Activated T-helper 9 cell treated with anti-CD3 and anti-CD28 coated beads, Interleukin-2, amount 50 U/mL, for 16 hours (primary cell): ENCODE results near the gene UNKL.

Experiments used
- DNase-seq: peaks from one replicate; pipeline ENCODE4 v3.0.0-alpha.2; 2020; ENCODE audit warnings: low read depth

Gene UNKL

DNA sequence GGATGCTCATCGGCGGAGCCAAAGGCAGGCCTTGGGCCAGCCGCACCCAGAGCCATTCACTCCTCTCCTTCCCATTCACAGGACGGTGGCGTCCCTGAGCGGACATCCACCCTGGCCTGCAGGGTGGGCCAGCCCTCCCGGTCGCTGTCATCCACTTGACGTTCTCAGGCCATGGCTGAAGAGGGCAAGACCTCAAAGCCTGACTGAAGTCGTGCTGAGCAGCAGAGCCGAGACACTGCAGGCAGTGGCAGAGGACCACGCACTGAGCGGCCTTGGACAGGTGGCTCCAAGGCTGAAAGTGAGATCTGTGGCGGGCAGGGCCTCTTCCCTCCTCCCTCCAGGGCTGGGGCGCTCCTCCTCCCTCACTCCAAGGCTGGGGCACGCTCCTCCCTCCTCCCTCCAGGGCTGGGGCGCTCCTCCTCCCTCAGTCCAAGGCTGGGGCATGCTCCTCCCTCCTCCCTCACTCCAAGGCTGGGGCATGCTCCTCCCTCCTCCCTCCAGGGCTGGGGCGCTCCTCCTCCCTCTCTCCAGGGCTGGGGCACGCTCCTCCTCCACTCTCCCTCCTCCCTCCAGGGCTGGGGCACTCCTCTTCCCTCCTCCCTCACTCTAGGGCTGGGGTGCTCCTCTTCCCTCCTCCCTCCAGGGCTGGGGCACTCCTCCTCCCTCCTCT, 38.6 kb downstream of the UNKL start:
- no peak for DNase-seq

DNA sequence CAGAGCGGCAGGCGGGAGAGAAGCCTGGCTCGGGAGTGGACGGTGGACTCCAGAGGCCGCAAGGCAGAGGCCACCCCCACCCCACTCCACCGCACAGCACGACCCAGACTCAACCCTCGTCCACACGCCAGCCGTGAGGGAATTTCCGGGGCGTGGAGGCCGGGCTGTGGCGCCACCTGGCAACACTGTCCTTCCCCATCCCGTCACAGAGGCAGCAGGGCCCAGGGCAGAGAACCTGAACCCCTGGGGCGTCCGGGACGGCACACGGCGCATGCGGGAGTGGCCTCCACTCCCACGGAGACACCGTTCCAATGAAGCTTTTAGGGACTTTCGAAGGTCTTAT, 39.2 kb downstream of the UNKL start:
- no peak for DNase-seq

GRCh38 chr16:1374418-1375297, 39.8 kb downstream of the UNKL start:
- no peak for DNase-seq

DNA sequence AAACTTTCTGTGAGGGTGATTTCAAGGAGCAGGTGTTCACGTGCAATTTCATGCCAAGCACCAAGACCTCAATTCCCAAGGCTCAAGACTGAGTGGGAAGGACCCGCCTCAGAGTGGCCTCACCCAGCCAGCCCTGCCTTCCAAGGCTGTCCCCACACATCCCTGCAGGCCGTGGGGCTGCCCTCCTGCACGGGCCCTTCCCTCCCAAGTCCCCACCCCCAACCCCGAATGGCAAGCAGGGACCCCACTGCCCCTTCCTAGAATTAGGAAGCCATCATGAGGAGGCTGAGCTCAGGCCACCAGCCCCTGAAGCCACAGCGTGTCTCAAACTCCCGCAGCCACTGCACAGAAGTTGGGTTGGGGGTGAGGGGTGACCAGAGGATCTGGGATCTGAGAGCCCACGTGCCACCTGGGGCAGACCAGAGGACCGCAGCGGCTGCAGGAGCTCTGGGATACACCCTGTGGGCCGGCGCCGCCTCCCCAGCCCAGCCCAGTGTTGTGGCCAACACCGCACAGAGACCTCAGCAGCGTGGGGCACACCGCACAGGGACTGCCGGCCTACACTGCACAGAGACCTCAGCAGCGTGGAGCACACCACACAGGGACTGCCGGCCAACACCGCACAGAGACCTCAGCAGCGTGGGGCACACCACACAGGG, 42.1 kb downstream of the UNKL start:
- DNase-seq: no peak

DNA sequence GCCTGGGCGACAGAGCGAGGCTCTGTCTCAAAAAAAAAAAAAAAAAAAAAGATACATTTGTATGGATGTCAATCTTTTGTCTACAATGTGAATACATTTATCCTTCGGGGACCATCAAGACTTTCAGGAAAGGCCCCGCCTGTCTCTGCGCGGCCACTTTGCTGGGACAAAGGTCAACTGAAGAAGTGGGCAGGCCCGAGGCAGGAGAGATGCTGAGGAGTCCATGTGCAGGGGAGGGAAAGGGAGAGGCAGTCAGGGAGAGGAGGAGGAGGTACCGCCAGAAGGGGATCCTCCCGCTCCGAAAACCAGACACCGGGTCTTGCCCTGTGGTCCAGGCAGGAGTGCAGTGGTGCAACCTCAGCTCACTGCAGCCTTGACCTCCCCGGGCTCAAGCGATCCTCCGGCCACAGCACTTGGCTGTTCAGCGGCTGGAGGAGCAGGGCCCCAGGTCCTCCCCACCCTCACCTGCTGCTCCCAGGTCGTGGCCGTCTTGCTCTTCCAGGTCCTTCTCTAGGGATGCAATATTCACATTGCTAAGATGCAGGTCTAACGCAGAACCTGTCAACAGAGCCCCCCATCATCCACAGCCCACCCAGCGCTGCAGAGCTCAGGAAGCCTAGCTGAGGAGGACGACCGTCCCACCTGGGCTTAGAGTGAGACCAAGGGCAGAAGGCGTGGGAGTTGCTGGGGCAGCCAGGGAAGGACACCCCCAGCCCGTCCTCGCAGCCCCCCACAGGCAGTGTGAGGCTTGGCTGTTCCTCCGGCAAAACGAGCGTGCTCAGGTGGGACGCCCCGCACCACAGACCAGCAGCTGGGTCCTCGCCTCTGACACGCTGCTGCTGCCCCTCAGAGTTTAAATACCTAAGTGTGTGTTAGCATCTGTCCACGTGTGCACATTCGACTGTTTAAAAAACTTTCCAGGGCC, 43.2 kb downstream of the UNKL start:
- DNase-seq: no peak

- DNase-seq: no peak
Measured at GRCh38 chr16:1367486-1368174, 46.9 kb downstream of the UNKL start.

DNA sequence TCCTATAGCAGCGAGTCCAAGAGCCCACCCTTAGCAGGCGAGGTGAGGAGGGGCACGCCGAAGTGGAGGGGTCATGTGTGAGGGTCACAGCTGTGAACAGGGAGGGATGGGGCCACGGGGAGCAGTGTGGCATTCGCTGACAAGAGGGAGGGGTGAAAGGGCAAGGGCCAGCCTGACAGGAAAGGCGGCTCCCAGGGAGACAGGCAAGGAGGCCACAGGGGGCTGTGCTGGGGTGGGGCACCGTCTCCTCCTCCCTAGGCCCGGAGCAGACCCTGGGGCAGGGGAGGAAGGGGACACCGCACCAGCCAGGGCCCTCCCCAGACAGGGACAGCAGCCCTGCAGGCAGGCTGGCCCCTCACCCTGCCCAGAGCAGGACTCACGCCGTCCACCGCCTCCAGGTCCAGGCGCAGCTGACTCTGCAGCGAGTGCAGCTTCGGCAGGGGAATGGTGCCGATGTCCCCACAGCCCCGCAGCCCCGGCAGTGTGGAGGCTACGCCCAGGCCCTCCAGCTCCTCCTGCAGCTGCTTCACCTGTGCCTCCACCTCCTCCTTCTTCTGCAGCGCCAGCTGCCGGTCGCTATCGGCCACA, 47.7 kb downstream of the UNKL start:
- no peak for DNase-seq

- DNase-seq: no peak
Measured at GRCh38 chr16:1366060-1366711, 48.3 kb downstream of the UNKL start.

- no peak for DNase-seq
Measured at GRCh38 chr16:1364510-1364909, 50.0 kb downstream of the UNKL start.

GRCh38 chr16:1363501-1364041, 50.9 kb downstream of the UNKL start:
- DNase-seq: peak; percentile 59

DNA sequence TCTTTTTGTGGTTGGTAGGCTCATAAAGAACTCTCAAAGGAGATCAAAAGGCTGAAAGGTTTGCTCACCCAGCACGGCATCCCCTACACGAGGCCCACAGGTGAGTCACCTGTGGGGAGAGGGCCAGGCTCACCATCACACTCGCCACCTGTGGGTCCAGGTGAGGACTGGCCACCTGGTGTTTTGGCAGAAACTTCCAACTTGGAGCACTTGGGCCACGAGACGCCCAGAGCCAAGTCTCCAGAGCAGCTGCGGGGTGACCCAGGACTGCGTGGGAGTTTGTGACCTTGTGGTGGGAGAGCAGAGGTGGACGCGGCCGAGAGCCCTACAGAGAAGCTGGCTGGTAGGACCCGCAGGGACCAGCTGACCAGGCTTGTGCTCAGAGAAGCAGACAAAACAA, 51.7 kb downstream of the UNKL start:
- DNase-seq: no peak

DNA sequence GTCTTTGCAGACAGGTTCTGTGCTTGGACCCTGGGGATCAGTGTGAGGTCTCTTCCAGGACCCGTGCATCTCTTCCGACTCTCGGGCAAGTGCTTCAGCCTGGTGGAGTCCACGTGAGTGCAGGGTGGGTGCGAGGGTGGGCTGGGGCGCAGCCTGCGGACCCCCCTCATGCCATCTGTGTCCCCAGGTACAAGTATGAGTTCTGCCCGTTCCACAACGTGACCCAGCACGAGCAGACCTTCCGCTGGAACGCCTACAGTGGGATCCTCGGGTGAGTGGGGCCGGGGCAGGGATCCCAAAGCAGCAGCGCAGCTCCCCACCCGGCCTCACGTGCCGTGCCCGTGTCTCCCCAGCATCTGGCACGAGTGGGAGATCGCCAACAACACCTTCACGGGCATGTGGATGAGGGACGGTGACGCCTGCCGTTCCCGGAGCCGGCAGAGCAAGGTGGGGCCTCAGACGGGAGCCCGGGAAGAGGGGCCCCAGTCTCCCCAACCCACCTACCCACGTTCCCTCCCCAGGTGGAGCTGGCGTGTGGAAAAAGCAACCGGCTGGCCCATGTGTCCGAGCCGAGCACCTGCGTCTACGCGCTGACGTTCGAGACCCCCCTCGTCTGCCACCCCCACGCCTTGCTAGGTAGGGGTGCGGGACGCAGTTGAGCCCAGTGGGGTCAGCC, 52.7 kb downstream of the UNKL start:
- no peak for DNase-seq

- DNase-seq: no peak
Measured at GRCh38 chr16:1357906-1358566, 56.5 kb downstream of the UNKL start.

GRCh38 chr16:1356061-1356900, 58.2 kb downstream of the UNKL start:
- DNase-seq: no peak

DNA sequence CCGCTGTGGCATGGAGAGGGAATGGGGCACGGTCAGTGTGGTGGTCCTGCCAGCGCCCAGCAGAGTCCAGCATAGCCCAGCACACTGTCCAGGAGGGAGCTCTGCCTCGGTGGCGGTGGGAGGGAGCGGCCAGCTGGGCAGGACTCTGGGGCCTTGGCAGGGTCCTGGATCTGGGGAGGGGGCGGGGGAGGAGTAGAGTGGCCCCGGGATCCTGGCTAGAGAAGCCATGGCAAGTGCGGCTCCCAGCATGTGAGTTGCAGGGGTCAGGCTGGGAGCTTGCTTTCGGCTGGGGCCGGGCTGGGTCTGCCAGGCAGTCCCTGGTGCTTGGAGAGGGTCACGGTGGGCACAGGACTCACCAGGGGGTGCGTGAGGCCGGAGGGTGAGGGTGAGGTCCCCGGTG, 58.9 kb downstream of the UNKL start:
- no peak for DNase-seq

DNA sequence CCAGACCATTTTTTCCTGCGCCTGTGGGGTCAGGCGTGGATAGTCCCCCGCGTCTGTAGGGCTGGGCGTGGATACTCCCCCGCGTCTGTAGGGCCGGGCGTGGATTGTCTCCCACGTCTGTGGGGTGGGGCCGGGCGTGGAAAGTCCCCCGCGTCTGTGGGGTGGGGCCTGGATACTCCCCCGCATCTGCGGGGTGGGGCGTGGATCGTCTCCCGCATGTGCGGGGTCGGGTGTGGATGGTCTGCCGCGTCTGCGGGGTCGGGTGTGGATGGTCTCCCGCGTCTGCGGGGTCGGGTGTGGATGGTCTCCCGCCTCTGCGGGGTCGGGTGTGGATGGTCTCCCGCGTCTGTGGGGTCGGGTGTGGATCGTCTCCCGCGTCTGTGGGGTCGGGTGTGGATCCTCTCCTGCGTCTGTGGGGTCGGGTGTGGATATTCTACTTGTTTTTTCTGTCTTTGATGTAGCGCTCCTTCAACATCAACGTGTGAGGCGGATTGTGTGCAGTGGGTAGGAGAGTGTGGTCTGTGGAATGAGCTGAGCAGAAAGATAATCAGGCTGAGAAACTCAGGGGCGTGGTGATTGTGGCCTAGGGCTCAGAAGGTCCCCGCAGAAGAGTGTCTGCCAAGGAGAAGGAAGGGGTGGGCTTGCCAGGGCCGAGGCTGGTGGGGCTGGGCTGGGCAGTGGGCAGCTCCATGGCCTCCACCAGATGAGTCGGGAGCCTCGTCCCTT, 59.5 kb downstream of the UNKL start:
- DNase-seq: no peak

GRCh38 chr16:1351582-1352362, 62.7 kb downstream of the UNKL start, which contains the start of the genes GNPTG and TSR3:
Gene GNPTG, plus strand, starts transcription at chr16:1351931. Its CDS starts 35 bp downstream, at chr16:1351966.
Gene TSR3, minus strand, starts transcription at chr16:1351878. Its CDS starts 74 bp downstream, at chr16:1351804.
- peak; percentile 81 for DNase-seq
